HCT116 (cell line): Measurements from ENCODE around the gene GARNL3.

ENCODE experiments used
- CTCF ChIP-seq, 3 experiments: fragments of 200-600 bp in 1 of 3; sonication (generic) in 1 of 3; IDR thresholded peaks in 2 of 3; conservative IDR thresholded peaks in 1 of 3; 2 replicates each; pipeline ENCODE4 v1.5.1; 2012 to 2017; ENCODE audit warnings: low read depth in 2 of 3, low read length in 2 of 3, antibody characterized with exemption in 1 of 3, borderline replicate concordance in 1 of 3, control low read depth in 1 of 3, mild to moderate bottlenecking in 1 of 3, mixed read lengths in 1 of 3, mixed run types in 1 of 3, moderate library complexity in 1 of 3; ENCODE audit not compliant: insufficient read depth in 1 of 3
- EZH2 ChIP-seq: fragments of 200-600 bp; sonication (generic); IDR thresholded peaks from 2 replicates; pipeline ENCODE4 v1.6.1; 2017; ENCODE audit warnings: antibody characterized with exemption, mixed run types
- JUND ChIP-seq: IDR thresholded peaks from 2 replicates; pipeline ENCODE4 v1.6.1; 2012
- POLR2A ChIP-seq: IDR thresholded peaks from 2 replicates; pipeline ENCODE4 v1.7.0; 2011; ENCODE audit warnings: borderline replicate concordance; ENCODE audit not compliant: insufficient read depth, insufficient read length; ENCODE audit errors: extremely low read depth
- SIN3A ChIP-seq: IDR thresholded peaks from 2 replicates; pipeline ENCODE4 v1.6.1; 2012; ENCODE audit warnings: low read depth
- SP1 ChIP-seq: IDR thresholded peaks from 2 replicates; pipeline ENCODE4 v1.6.1; 2012; ENCODE audit warnings: low read depth

- TF ChIP-seq POLR2A (no peak), SIN3A (no peak), JUND (no peak), SP1 (no peak), CTCF (IDR thresholded peaks at IDR 0.05 in 2 of 3, conservative IDR thresholded peaks at IDR 0.05 in 1 of 3; ENCODE audit: borderline replicate concordance in 1 of 3, insufficient read depth in 1 of 3, low read depth in 2 of 3, low read length in 2 of 3) (no peak), EZH2 (no peak)
These were observed 115.9 kb downstream of the GARNL3 start for GRCh38 chr9:127380479-127380878.
